Sigmoid colon (tissue), 4 donors: Measurements from ENCODE around the gene HEY2.

Source experiments
- CTCF ChIP-seq, 4 experiments: fragments of 450-650 bp in 3 of 4; fragments of 200-600 bp in 1 of 4; IDR thresholded peaks; one replicate each; pipeline ENCODE4 v1.5.1; 2016 to 2019; ENCODE audit warnings: antibody characterized with exemption in 4 of 4, mild to moderate bottlenecking in 3 of 4, moderate library complexity in 2 of 4
- EP300 ChIP-seq, 4 donors: sonication (generic); formaldehyde crosslinking; IDR thresholded peaks; one replicate each; pipeline ENCODE4 v1.6.1; 2017; ENCODE audit warnings: antibody characterized with exemption in 4 of 4
- POLR2A ChIP-seq, 2 donors: fragments of 450-650 bp; IDR thresholded peaks; one replicate each; pipeline ENCODE4 v1.6.1; 2016; ENCODE audit warnings: antibody characterized with exemption in 2 of 2, mild to moderate bottlenecking in 2 of 2, moderate library complexity in 2 of 2

GRCh38 chr6:125729983-125730382 is 19.4 kb upstream of the HEY2 start:
- TF ChIP-seq CTCF (IDR thresholded peaks at IDR 0.05) (no peak), EP300 (IDR thresholded peaks at IDR 0.05) (no peak), POLR2A (IDR thresholded peaks at IDR 0.05) (no peak)
